Mucosa of descending colon (tissue), 3 donors: ENCODE measurements around the gene SMYD2. TPM values are rescaled to one million over a fixed set of nuclear protein-coding genes. Genes with fewer than 3 reads are reported as not detected.

Experiments
- ATAC-seq: fragments of 200-7000 bp; cut with Tn5 transposase; one replicate; pipeline ENCODE4 v1.9.1; 2020; ENCODE audit warnings: mild to moderate bottlenecking, moderate library complexity
- DNase-seq, 3 donors: peaks; one replicate each; pipeline ENCODE4 v3.0.0-alpha.2; 2020
- H3K36me3 ChIP-seq: fragments of 200-600 bp; one replicate; pipeline ENCODE4 v1.8.0; 2021; ENCODE audit warnings: low read depth, mild to moderate bottlenecking
- H3K4me1 ChIP-seq: fragments of 200-600 bp; one replicate; pipeline ENCODE4 v1.8.0; 2021; ENCODE audit warnings: low read depth, mild to moderate bottlenecking
- H3K4me3 ChIP-seq: fragments of 200-600 bp; one replicate; pipeline ENCODE4 v1.8.0; 2021; ENCODE audit warnings: mild to moderate bottlenecking
- H3K9me3 ChIP-seq: fragments of 200-600 bp; one replicate; pipeline ENCODE4 v1.8.0; 2021; ENCODE audit warnings: mild to moderate bottlenecking
- intact Hi-C, 2 donors: fragments of 100-400 bp; cut with DNase I in 1 of 2; cut with micrococcal nuclease in 1 of 2; formaldehyde crosslinking; loops; one replicate each; pipeline versions ENCODE4 v1.11.0 to v1.11.1; 2022; cut with DNase I, micrococcal nuclease
- total RNA-seq, 3 donors: library from RNA; stranded (reverse); fragmentation: NEBNext Ultra II Directional in 2 of 3; extraction: Animal tissue kit (Norgen Biotek cat#: 25700) in 2 of 3; gene quantifications; one replicate each; pipeline versions ENCODE4 v1.2.1 to v1.2.4, GENCODE V29; 2021 to 2023
- TF ChIP-seq, protein P1 (sequence below): fragments of 200-600 bp; IDR thresholded peaks from one replicate; pipeline ENCODE4 v1.8.0; 2022; ENCODE audit warnings: antibody characterized with exemption, mild to moderate bottlenecking
- donor health status: DM: no; HTN: no; CAD: no; lungs with moderate emphysema.
- donor health status: DM: no; HTN: no; CAD: no.
- donor health status: DM: no; HTN: yes; CAD: no.

SMYD2 gene
- total RNA-seq, 3 donors from 2014 or later, result 15.9 to 23.4 (median 18.6) TPM

DNA sequence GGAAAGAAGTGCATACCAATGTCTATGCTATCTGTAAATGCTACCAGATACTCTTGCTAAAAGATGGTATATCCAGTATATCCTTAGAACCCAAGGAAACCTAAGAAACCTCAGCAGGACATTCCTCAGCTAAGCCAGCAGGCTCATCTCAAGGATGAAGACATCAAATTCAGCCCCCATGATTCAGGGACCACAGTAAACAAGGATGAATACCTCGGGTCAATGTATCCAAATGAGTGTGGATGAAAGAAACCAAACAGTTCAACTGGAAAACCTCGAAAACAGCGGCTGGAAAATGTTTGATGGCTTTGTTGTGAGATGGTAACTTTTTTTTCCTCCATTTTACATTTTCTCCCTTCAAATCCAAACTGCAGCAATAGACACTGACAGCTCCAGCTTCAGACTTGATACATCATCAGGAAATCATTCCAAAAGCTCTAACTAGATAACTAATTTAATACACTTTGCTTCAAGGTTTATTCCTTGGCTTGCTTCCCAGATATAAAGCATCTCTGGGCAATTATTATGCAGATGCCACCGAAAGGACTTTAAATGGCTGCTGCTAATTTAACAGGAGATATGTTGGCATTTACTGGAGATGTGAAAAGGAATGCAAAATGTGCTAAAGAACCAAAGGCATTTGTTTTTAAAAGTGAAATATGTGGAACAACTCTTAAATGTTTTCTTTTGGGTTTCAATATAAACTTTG is 73.6 kb downstream of the SMYD2 start:
- H3K36me3 ChIP-seq, result no peaks in the 10 kb centered on the region
- H3K4me3 ChIP-seq, result no peak overlapping the region
- intact Hi-C loops, result no loop called here
- no peak for DNase-seq
- TF ChIP-seq, protein P1, sequence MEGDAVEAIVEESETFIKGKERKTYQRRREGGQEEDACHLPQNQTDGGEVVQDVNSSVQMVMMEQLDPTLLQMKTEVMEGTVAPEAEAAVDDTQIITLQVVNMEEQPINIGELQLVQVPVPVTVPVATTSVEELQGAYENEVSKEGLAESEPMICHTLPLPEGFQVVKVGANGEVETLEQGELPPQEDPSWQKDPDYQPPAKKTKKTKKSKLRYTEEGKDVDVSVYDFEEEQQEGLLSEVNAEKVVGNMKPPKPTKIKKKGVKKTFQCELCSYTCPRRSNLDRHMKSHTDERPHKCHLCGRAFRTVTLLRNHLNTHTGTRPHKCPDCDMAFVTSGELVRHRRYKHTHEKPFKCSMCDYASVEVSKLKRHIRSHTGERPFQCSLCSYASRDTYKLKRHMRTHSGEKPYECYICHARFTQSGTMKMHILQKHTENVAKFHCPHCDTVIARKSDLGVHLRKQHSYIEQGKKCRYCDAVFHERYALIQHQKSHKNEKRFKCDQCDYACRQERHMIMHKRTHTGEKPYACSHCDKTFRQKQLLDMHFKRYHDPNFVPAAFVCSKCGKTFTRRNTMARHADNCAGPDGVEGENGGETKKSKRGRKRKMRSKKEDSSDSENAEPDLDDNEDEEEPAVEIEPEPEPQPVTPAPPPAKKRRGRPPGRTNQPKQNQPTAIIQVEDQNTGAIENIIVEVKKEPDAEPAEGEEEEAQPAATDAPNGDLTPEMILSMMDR, result no peak
- H3K4me1 ChIP-seq, result no peaks in the 10 kb centered on the region
- no peaks in the 10 kb centered on the region for H3K9me3 ChIP-seq
- ATAC-seq, result no peak

DNA sequence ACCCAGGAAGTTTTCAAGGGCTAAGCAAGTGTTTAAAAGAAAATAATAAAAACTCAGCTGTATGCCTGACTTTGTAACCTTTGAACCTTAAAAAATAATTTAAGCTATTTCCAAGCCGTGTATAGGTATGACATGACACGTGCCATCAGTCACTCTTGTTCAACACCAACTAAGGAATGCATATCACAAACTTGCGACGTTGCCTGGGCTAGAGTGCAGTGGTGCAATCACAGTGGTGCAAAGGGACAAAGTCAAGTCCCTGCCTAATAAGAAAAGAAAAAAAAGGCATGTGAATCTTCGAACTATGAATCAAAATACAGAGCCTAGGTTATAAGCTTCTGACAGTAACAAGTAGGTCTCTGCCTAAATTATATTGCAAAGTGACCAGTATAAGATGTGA is 79.2 kb downstream of the SMYD2 start:
- no peak for ATAC-seq
- H3K4me3 ChIP-seq, result no peak overlapping the region
- H3K36me3 ChIP-seq, result no peaks in the 10 kb centered on the region

DNA sequence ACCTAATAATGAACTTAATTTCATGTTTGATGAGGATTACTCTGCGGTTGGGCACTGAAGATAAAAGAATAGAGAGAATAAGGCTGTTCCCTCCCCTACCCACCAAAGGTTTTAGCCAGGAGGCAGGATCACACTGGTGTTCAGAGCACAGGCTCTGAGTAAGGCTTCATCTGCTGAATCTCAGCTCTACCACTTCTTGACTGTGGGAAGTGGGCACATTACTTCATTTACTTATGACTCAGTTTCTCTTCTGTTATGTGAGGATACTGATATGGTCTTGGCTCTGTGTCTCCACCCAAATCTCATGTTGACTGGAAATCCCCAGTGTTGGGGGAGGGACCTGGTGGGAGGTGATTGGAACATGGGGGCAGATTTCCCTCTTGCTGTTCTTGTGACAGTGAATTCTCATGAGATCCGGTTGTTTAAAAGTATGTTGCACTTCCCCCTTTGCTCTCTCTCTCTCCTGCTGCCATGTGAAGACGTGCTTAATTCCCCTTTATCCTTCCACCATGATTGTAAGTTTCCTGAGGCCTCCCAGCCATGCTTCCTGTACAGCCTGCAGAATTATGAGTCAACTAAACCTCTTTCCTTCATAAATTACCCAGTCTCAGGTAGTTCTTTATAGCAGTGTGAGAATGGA is 79.7 kb downstream of the SMYD2 start:
- Histone ChIP-seq H3K4me1 (no peaks in the 10 kb centered on the region), H3K9me3 (no peaks in the 10 kb centered on the region), H3K36me3 (no peaks in the 10 kb centered on the region), H3K4me3 (no peak overlapping the region)
- DNase-seq (no peak), ATAC-seq (no peak)
- TF ChIP-seq, protein P1, result no peak
- intact Hi-C loops, result no loop called here

More for the DNA sequence above, 79.2 kb downstream of the SMYD2 start:
- no peaks in the 10 kb centered on the region for H3K9me3 ChIP-seq
- TF ChIP-seq, protein P1, result no peak
- no peaks in the 10 kb centered on the region for H3K4me1 ChIP-seq
- intact Hi-C loops, result no loop called here
- DNase-seq, result no peak

DNA sequence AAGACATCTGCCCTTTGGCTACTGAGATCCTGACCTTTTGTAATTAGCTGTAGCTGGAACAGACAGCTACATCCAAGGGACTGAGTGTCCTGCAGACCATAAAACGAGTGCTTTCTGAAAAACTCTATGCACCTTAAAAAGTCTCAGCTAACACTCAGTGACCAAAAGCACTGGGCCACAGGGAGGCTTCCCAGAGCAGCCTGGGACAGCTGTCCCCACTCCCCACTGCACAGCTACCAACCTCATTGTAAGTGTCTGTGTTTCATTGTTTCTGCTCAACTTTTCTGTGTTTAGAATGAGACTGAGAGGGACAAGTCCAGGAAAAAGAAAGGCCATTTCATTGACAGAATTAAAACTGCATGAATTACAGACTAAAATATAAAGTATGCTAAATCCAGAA is 80.7 kb downstream of the SMYD2 start:
- Histone ChIP-seq H3K4me1 (no peaks in the 10 kb centered on the region), H3K4me3 (no peak overlapping the region), H3K36me3 (no peaks in the 10 kb centered on the region), H3K9me3 (no peaks in the 10 kb centered on the region)
- DNase-seq (no peak), ATAC-seq (no peak)
- intact Hi-C loops, result no loop called here
- TF ChIP-seq, protein P1, result no peak

DNA sequence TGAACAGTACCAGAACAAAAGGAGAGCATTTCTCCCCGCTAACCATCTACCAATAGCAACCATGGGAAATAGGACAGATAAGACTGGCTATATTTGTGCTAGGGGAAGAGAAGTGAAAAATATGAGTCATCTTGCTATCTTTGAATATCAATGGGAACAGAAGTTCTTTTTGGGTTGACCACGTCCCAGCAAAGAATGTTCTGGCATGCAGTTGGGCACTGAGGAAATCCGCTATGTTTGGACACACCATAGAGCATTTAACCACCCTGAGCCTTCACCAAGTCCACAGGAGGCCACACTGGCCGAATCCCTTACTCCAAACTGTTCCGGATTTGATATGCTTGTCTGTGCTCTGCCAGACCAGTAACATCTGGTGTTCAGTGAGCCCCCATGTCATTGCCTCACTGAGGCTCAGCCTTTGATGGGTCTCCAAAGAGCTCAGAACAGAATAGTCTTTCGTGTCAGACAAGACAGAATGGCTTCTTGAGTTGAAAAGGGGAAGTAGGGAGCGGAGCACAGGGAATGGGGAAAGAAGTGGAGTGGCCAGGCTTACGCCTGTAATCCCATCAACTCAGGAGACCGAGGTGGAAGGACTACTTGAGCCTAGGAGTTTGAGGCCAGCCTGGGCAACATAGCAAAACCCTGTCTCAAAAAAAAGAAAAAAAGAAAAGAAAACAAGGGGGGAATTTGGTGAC is 81.4 kb downstream of the SMYD2 start:
- no peak for DNase-seq
- H3K4me1 ChIP-seq, result no peaks in the 10 kb centered on the region
- TF ChIP-seq, protein P1, result no peak
- ATAC-seq, result peak; percentile 8
- no peaks in the 10 kb centered on the region for H3K36me3 ChIP-seq
- intact Hi-C loops, result no loop called here
- H3K9me3 ChIP-seq, result no peaks in the 10 kb centered on the region
- H3K4me3 ChIP-seq, result no peak overlapping the region
